Fibroblast of peridontal ligament (primary cell): ENCODE data around the gene OR5B21.

Experiments used
- DNase-seq: peaks from one replicate; pipeline ENCODE4 v3.0.0-alpha.2; 2010; ENCODE audit errors: extremely low read depth

Gene OR5B21

GRCh38 chr11:58493676-58494075 is 14.2 kb downstream of the OR5B21 start:
- DNase-seq: no peak

- DNase-seq: no peak
Measured at GRCh38 chr11:58490827-58491226, 17.1 kb downstream of the OR5B21 start.

GRCh38 chr11:58487170-58487569 is 20.7 kb downstream of the OR5B21 start:
- DNase-seq: no peak

GRCh38 chr11:58485961-58486360 is 21.9 kb downstream of the OR5B21 start:
- DNase-seq: no peak

- DNase-seq: no peak
Measured at GRCh38 chr11:58471892-58472291, 36.0 kb downstream of the OR5B21 start.

- DNase-seq: no peak
Measured at GRCh38 chr11:58466293-58466692, 41.6 kb downstream of the OR5B21 start.

GRCh38 chr11:58465690-58466089 is 42.2 kb downstream of the OR5B21 start:
- DNase-seq: no peak
